Activated CD8-positive, alpha-beta memory T cell treated with anti-CD3 and anti-CD28 coated beads, Interleukin-2, amount 50 U/mL, for 1 hour (primary cell): ENCODE data around the gene ST3GAL5.
"Not testable (repeated sequence)": the region's sequence is repeated elsewhere in the genome, so short reads cannot be mapped to it uniquely, and the experiment has no call there.

Experiments used
- DNase-seq: peaks from one replicate; pipeline ENCODE4 v3.0.0-alpha.2; 2020; ENCODE audit errors: extremely low read depth

The ST3GAL5 gene

GRCh38 chr2:85893428-85894258 lies 4.9 kb upstream of the ST3GAL5 start:
- no peak for DNase-seq

DNA sequence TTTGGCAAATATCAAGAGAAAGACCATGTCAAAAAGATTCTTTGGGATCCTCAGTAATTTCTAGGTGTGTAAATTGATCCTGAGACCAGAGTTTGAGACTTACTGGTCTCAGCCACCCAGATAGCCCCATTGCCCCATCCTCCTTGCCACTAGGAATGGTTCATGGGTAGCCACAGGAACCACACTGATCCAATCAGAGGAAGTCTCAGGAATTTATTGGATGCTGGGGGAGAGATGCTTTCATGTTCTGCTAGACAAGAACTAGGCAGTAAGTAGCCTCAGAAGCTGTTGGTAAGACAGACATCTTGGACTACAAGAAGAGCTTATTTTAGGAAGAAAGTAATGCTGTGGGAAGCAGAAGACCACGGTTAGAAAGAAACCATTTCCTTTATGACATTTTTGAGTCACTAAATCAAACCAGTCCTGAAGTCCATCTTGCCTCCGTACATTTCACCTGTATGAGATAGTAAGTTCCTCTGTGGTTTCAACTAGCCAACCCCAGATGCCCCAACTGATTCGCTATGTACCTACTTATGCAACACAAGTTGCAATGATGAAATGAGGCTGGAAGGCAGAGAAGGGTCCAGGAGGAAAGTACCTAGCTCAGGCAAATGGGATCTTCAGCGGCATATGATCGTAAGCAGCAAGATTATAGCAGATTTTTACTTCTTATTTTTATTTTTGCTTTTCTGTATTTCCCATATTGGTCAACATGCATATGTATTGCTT lies 3.6 kb upstream of the ST3GAL5 start:
- DNase-seq = no peak

DNA sequence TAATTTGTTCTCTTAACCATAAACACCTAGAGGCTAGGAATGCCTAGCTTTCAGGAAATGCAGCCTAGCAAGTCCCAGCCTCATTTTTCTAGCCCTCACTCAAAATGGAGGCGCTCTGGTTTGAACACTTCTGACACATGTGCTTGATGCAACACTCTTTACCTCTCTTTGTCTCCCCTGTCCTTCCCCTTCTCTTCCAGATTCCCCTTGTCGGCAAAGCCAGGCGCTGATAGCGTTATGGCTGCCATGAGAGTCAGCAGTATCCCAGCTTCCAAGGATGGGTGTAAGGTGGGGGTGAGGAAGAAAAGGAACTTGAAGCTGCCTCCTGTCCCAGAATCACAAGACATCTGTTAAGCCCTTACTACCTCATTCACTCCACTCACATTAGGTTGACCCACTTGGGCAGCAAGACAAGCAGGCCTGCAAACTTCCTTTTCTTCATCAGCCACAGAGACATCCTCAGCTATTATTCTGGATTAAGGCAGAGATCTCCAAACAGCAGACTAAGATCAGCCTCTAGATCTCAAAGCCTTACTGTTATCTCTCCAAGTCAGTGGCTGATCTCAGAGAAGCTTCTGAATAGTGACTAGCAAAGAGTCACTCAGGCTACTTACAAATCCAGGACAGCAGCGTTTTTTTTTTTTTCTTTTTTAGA lies 1.9 kb upstream of the ST3GAL5 start:
- DNase-seq = no peak

DNA sequence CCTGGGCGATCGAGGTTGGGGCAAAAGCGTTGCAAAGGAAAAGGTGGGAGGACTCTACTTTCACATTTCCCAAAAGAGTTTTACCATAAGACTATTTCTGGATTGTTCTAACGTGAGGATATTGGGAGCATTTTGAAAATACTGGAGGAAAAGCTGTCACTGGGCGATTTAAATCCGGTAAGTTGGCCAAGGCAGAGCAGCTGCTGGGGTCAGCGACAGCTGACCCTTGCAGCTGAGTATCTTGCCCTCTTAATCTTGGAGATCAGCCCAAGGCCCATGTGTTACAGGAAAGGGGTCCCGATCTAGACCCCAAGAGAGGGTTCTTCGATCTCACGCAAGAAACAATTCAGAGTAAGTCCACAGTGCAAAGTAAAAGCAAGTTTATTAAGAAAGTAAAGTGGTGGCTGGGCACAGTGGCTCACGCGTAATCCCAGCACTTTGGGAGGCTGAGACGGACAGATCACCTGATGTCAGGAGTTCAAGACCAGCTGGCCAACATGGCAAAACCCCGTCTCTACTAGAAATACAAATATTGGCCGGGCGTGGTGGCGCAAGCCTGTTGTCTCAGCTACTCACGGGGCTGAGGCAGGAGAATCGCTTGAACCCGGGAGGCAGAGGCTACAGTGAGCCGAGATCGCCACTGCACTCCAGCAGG lies 964 bp upstream of the ST3GAL5 start:
- DNase-seq = no peak

DNA sequence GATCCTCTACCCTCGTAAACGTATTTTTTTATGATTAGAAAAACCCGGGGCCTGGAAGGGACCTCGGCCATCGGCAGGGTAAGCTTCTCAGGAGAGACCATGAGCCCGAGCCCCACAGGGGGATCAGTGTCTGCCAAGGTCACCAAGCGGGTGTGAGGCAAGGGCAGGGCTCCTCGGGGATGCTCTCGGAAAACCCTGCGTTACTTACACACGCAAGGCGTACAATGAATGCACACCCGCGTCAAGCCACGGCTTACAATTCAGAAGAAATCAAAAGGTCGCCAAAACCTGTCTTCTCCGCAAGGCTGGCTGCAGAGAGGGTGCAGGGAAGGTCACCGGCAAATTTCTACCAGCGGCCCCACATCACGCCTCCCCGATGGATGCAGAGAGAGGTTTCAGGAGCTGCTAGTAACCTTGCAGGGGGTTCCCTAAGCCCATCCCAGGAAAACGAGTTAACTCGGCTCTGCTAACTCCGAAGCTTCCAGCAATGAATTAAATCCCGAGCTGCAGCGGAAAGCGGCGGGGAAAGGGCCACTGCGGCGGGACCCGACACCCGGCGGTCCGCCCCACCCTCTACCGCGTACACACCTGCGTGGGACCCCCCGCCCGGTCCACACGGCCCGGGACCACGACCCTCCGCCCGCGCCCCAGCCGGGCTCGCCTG lies 638 bp downstream of the ST3GAL5 start:
- DNase-seq = no peak

GRCh38 chr2:85887566-85888019 lies 1.2 kb downstream of the ST3GAL5 start:
- no peak for DNase-seq

- peak; percentile 49 for DNase-seq
These were observed 2.2 kb downstream of the ST3GAL5 start for GRCh38 chr2:85886590-85886989.

DNA sequence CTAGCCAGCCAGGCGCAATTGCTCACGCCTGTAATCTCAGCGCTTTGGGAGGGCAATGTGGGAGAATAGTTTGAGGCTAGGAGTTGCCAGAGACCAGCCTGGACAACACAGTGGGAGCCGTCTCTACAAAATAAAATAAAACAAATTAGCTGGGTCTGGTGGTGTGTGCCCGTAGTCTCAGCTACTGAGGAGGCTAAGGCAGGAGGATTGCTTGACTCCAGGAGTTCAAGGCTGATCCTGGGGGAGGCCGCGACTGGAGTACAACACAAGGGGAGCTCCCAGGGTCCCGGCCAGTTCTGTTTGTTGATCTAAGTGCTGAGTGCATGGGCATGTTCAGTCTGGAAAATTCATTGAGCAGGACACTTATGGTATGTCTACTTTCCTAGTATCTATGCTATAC lies 2.6 kb downstream of the ST3GAL5 start:
- DNase-seq = no peak

- DNase-seq = not testable (repeated sequence)
These were observed 7.0 kb downstream of the ST3GAL5 start for GRCh38 chr2:85881781-85882180.

GRCh38 chr2:85880716-85881328 lies 8.0 kb downstream of the ST3GAL5 start:
- not testable (repeated sequence) for DNase-seq

DNA sequence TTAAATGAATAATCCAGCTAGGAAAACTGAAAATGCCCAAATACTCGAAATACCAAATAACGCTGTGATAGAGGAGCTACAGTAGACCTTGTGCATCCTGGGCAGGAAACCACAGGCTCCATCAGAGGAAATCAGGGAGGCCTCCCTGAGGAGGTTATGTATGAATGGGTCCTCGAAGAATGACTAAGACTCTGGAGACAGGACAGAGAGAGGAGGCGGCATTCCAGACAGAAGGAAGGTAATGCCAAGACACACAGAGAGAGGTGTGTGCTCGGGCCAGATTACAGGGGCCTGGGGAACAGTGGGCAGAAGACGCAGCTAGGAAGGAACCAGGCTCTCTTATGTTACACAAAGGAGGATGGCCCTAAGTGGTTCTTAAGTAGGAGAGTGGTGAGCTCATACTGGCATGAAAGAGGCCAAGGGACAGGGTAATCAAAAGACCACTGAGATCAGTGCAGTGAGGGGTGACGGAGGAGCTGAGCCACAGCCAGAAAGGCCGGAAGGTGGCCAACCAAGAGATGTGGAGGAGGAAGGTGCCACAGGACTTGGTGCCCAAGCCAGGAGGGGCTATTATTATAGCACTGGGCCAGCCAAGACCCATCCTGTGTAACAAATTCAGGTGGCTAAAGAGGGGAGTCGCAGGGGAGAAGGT lies 9.9 kb downstream of the ST3GAL5 start:
- no peak for DNase-seq

DNA sequence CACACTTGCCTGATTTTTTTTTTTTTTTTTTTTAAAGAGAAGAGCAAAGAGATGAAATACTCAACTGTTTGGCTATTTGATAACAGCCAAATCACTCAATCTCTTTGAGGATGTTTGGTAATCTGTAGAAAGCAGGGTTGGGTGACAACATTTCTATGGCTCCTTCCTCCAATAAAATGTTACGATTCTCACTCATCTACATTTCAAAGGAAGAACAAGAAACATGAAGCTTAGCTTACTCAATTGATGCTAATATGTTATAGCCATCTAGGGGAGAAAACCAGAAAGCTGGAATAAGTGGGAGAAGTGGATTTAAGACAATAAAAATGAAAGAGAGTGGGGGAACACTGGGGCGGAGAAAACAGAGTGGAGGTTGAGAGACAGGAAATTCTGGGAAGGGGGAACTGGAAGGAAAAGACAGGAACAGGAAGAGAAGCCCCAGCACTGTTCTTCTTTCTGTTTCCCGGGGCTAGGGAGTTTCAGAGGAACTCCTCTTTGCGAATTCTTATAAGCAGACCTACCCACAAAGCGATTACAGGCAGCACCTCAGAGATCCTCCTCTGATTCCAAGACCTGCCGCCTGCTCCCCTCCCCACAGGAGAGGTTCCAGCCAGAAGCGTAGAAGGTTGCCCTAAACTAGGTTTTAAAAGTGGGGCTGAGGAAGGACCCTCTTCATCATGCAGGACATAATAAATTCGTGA lies 13.3 kb downstream of the ST3GAL5 start:
- DNase-seq = no peak

DNA sequence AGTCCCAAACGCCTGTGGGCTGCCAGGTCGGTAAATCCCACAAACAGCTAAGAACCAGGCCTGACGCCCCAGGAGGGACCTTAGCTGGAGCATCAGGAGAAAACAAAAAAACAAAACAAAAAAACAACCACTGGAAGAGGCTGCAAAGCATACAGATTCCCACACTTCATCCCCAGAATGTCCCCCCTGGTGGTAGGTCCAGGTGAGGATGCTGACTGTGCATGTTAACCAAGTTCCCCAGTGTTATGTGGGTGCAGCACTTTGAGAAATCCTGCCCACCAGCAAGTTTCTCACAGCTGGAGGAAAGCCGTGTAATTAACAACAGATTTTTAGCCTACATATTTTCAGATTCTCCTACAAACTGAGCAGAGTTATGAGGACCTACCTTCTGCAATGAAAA lies 15.1 kb downstream of the ST3GAL5 start:
- DNase-seq = no peak

DNA sequence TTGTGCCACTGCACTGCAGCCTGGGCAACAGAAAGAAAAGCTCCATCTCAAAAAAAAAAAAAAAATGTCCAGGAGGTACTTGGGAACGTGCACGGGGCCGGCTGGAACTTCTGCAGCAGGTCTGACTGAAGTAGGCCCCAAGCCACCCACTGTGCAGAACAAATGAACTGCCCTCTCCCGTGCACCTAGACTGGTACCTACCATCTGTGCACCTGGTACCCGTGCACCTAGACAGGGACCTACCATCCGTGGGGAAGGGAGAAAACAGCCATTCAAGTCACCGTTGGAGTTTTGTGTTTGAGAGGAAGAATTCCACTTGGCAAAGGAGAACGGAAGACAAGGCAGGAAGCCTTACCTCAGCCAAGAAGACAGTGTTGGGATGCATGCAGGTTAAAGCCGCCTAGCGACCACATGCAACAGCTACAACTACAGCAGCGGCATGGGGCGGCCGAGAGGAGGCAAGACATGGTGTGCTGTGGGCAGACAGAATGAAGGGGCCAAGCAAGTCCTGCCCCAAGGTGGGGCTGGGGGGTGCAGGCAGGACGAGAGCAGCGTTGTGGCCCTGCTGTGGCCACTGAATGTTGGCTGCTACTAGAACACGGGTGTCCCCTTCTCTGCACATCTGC lies 16.1 kb downstream of the ST3GAL5 start:
- no peak for DNase-seq

GRCh38 chr2:85871494-85872164 lies 17.2 kb downstream of the ST3GAL5 start:
- no peak for DNase-seq

GRCh38 chr2:85868822-85869221 lies 20.0 kb downstream of the ST3GAL5 start:
- no peak for DNase-seq

DNA sequence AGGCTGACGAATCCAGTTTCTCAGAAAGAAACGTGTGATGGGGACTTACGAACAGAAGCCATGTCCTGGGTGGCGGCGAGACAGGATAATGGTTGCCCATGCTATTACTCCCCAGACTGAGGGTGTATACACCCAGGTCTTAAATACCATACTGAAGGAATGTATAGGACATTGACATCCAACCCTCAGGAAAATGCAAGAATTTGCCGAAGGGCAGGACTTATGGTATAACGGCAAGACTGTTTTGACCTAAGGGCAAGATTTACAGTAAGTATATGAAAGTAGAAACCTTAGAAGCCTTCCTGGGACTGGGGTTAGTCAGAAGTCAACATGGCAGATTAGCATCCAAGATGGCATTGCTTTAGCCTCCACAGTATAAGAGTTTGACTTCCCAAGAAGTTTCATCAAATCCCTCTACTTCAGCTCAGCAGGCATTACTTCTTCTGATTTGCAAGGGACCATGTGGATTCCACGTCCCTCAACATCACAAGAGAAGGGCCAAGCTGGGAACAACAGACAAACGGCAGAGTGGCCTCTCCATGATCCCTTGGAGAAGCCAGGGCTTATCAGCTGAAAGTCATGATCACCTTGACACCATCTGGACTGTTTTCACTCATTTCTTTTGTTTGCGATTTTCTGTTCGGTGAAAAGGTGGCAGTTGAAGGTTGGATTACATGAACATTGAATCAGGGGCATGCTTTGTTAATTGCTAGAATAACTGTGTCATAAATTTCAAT lies 21.1 kb downstream of the ST3GAL5 start:
- DNase-seq = no peak

DNA sequence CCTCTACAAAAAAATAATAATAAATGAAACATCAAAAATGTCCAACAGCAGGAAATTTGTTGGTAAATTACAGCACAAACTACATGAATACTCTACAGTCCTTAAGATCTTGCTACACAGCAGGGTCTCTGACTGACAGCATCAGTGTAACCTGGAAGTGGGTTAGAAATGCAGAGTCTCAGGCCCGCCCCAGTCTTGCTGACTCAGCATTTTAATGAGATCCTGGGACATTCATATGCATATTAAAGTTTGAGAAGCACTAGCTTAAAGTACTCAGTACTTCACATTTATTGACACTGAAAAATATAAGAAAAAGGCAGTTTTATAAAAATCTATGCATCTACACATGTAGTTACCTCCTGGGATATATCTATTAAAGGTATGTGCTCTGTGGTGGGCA lies 21.7 kb downstream of the ST3GAL5 start:
- no peak for DNase-seq
